NCI-H1105 treated with DMSO at 0.1 percent for 48 hours (cell line): ENCODE measurements around the gene SCFD2.
"Not testable (repeated sequence)": the region's sequence is repeated elsewhere in the genome, so short reads cannot be mapped to it uniquely, and the experiment has no call there.

Experiments
- DNase-seq: peaks from one replicate; lab custom pipeline; 2025; lab: John Stamatoyannopoulos, UW

The SCFD2 gene

DNA sequence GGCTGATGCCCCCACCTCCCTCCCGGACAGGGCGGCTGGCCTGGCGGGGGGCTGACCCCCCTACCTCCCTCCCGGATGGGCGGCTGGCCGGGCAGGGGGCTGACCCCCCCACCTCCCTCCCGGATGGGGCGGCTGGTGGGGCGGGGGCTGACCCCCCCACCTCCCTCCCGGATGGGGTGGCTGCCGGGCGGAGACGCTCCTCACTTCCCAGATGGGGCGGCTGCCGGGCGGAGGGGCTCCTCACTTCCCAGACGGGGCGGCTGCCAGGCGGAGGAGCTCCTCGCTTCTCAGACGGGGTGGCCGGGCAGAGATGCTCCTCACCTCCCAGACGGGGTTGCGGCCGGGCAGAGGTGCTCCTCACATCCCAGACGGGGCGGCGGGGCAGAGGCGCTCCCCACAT lies 127.5 kb downstream of the SCFD2 start:
- DNase-seq: not testable (repeated sequence)

DNA sequence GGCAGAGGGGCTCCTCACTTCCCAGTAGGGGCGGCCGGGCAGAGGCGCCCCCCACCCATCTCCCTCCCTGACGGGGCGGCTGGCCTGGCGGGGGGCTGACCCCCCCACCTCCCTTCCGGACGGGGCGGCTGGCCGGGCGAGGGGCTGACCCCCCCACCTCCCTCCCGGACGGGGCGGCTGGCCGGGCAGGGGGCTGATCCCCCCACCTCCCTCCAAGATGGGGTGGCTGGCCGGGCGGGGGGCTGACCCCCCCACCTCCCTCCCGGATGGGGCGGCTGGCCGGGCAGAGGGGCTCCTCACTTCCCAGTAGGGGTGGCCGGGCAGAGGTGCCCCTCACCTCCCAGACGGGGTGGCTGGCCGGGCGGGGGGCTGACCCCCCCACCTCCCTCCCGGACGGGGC lies 128.1 kb downstream of the SCFD2 start:
- not testable (repeated sequence) for DNase-seq

DNA sequence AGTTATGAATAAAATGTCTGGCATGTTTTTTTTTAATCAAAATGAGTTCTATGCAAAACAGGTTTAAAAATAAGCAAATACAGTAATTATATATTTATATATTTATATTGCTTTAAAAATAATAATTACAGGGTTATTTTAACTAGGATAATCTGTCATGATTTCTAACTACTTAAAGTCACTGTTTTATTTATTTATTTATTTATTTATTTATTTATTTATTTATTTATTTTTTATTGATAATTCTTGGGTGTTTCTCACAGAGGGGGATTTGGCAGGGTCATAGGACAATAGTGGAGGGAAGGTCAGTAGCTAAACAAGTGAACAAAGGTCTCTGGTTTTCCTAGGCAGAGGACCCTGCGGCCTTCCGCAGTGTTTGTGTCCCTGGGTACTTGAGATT lies 129.2 kb downstream of the SCFD2 start:
- not testable (repeated sequence) for DNase-seq

GRCh38 chr4:53235547-53235946 lies 130.3 kb downstream of the SCFD2 start:
- DNase-seq: no peak

GRCh38 chr4:53234669-53235068 lies 131.2 kb downstream of the SCFD2 start:
- no peak for DNase-seq

DNA sequence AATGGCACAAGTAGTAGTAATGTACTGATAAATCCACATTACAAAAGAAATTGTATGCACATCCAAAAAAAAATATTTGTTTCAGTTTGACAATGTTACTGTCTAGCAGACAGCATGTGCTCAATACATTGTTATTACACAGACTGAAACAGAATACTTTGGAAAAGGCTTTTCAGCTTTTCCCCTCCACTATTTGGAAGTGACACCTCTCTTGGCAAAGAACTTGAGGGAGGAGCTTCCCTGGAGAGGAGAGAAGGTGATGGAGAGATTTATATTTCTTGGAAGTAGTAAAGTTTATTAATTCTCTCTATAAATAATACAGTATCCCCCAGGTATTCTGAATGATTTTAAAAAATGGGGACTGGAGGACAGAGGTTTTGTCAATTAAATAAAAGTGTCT lies 131.8 kb downstream of the SCFD2 start:
- no peak for DNase-seq

DNA sequence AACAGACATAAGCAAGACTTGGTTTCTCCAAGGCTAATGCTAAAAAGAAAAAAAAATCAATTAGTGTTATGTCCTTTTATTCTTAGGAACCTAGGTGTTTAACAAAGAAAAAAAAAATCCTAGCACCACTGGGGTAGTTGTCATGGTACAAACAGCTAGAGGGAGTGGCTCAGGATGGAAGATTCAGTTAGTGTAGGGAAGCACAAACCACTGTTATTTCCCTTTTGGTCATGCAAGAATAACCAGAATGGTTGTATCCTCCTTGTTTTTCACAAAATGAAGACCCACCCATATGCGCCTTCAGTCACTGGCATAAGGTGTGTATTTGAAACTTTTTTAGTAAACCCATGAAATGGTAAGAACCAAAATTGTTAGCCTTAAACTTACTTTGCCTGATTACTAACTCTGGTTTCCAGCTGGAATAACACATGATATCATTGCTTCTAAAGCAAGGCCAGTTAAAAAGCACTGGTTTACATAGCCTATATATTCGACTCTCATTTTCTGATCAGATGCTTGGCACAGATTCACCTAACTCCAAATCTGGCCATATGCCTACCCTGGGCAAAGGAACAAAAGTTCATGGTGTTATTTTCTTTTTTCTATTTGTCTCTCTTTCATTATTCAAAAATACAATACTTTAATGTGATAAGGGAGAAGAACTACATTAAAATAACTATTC lies 132.6 kb downstream of the SCFD2 start:
- DNase-seq: no peak

GRCh38 chr4:53232371-53232770 lies 133.5 kb downstream of the SCFD2 start:
- no peak for DNase-seq

DNA sequence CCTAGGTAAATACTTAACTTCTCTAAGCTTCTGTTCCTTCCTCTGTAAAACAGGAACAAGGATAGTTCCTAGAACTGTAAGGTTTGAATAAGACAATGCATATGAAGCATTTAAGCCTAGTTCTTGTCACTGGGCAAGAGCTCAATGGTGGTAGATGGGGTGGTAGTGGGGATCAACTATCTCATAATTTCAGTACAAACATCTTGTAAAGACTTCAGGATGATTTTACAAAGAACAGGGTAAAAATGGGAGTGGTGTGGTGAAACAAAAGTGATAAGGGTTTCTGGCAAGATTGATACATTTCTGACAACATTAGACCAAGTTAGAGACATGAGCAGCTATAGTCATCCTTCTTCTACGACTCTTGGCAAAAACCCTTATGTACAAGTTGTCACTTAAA lies 137.8 kb downstream of the SCFD2 start:
- DNase-seq: no peak

DNA sequence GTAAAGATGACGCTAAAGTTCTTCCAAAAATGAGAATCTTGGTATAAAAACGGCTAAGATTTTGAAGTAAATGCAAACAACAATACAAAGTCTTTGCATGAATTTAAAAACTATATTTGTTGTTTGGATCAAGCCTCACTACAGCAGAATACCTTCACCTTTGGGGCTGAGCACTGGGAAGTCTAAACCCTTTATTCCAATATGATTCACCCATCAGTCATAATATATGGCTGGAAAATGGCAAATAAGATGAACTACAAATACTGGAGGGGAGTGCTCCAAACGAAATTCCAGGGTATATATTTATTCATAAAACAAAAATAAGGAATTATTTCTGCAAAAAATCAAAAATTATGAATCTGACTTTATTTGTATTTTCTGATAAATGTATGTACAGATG lies 138.4 kb downstream of the SCFD2 start:
- DNase-seq: no peak

- DNase-seq: no peak
Measured at GRCh38 chr4:53221832-53222480, 143.9 kb downstream of the SCFD2 start.

- not testable (repeated sequence) for DNase-seq
Measured at GRCh38 chr4:53219148-53219547, 146.7 kb downstream of the SCFD2 start.

- DNase-seq: no peak
Measured at GRCh38 chr4:53208753-53209152, 157.1 kb downstream of the SCFD2 start.

GRCh38 chr4:53205970-53206369 lies 159.9 kb downstream of the SCFD2 start:
- DNase-seq: no peak

DNA sequence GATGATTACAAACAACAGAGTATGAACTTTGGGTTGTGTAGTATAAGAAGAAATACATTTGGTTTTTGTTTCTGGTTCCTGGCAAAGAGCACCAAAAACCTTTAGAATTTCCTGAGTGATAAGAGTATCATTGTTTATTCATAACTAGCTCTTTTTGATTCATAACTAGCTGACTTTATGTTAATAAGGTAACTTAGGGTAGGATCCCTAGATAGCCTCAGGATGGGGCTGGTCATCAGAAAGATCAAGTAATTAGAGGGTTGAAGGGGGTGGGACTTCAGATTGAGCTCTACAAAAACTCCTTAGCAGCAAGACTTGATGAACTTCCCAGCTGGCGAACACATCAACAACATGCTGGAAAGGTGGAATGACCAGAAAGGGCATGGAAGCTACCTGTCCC lies 166.5 kb downstream of the SCFD2 start:
- DNase-seq: no peak

DNA sequence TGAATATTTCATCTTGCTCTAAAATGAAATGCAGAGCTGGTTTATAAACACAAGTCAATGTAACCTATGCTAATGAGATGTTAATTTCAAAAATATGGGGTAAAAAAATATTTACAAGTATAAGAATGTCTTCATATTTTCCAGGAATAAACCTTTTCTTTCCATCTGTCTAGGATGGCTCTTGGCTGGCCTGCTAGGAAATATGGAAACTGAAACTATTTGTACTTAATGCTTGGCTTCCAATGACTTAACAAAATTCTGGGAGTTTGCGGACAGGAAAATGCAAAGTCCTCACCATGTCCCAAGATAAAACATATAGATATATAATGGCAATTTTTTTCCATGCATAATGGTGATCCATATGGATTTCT lies 168.1 kb downstream of the SCFD2 start:
- DNase-seq: no peak

DNA sequence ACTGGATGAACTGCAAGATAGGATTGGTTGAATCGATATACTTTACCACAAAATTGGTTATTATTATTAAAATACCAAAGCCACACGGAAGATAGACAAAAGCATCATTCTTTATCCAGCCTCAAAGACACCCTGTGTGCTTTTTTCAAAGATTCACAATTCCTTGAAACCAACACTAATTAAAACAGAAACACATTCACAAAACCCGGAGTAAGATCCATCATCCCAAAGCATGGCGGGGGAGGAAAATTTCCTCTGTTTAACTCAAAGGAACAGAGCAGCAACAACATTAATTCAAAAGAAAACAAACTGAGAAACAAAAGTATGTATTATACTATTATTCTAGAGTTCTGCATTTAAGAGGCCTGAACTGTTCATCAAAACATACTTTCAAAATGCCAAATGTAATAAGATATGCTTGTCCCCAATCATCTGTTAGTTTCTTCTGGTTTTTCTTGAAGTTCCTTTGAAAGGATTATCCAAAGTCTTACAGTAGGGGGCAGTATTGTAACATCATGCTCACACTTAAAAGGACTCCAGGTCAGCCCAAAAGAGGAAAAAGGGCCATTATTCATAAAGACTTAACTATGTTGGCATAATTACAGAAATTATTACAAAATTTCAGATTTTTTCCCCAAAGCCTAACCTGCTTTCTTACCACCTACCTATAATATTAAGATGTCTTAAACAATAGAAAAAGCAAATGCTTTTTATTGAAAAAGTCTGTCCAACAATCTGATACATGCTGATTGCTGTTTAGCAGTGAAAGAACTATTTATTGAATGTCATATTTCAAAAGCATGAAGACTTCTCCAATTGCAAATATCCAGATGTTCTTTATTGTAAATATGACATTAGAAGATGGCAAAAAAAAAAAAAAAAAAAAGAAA lies 168.7 kb downstream of the SCFD2 start:
- peak; percentile 46 for DNase-seq

GRCh38 chr4:53195815-53196661 lies 169.8 kb downstream of the SCFD2 start:
- DNase-seq: no peak

- DNase-seq: no peak
Measured at GRCh38 chr4:53194727-53195126, 171.1 kb downstream of the SCFD2 start.

- DNase-seq: no peak
Measured at GRCh38 chr4:53193111-53193510, 172.8 kb downstream of the SCFD2 start.

DNA sequence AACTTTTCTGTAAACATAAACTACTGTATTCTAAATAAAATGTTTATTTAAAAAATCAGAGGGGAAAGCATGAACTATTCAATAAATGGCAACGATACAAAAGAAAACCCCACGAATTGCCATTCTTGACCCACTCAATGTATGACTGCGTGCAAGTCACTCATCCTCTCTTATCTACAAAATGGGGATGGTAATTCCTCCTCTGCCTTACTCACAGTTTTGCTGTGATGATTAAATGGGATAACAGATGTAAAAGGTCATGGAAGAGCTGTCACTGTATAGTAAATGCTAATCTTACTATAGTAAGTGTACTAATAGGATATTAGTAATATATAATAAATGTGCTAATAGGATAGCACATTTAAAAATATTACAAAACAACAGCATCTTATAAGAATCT lies 173.4 kb downstream of the SCFD2 start:
- no peak for DNase-seq

DNA sequence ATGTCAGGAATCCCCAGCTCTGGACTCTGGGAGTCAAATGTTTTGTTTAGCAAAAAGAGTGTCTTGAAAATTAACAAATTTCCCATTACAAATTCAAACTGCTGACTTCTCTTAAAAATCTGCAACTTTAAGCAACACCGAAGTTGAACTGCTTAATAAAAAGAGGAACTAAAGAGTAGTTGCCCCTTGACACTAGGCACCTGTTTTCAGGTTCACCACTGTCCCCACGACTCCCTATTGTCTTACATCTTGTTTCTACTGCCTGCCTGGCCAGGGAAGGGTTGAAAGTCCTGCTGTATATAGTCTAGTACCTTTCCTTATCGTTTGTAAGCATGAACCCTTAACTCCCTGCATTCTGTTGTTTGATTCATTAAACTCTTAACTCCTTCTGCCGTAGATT lies 173.9 kb downstream of the SCFD2 start:
- DNase-seq: no peak
